GM18861 (cell line): ENCODE results near the gene PPP1R12C.
"Not testable (repeated sequence)": the region's sequence is repeated elsewhere in the genome, so short reads cannot be mapped to it uniquely, and the experiment has no call there.

Experiments used
- ATAC-seq: cut with Tn5 transposase; IDR thresholded peaks from one replicate; pipeline ENCODE4 v1.9.1; 2021; ENCODE audit not compliant: unreplicated experiment

Gene PPP1R12C

GRCh38 chr19:55116859-55117662, at the start of gene PPP1R12C:
TSS of gene PPP1R12C (minus strand) at chr19:55117637. CDS start at chr19:55117543, 94 bp downstream.
- no peak for ATAC-seq

- ATAC-seq, result no peak
Measured at GRCh38 chr19:55166530-55167268, 49.3 kb upstream of the PPP1R12C start, which contains the start of gene DNAAF3. TSS of gene DNAAF3 (minus strand) at chr19:55166613. CDS start at chr19:55166413, 200 bp downstream.

GRCh38 chr19:55165952-55166529, 48.6 kb upstream of the PPP1R12C start:
- ATAC-seq, result no peak

GRCh38 chr19:55161571-55162322, 44.3 kb upstream of the PPP1R12C start:
- no peak for ATAC-seq

DNA sequence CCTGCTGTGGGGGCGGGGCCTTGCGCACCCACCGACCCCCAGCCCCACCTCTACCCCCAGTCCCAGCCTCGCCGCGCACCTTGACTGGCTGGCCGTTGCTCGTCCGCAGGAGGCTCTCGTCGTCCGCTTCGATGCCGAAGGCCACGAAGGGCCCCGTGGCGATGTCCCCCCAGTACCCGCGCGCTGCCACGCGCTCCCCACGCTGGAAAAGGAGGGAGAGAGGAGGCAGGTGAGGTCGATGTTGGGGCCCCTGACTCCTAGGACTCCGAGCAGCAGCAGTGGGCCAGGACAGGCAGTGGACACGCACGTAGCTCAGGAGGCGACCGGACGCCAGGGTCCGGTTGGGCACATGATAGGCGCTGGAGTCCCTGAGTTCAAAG, 43.5 kb upstream of the PPP1R12C start:
- no peak for ATAC-seq

- ATAC-seq, result no peak
Measured at GRCh38 chr19:55160128-55160985, 42.9 kb upstream of the PPP1R12C start.

DNA sequence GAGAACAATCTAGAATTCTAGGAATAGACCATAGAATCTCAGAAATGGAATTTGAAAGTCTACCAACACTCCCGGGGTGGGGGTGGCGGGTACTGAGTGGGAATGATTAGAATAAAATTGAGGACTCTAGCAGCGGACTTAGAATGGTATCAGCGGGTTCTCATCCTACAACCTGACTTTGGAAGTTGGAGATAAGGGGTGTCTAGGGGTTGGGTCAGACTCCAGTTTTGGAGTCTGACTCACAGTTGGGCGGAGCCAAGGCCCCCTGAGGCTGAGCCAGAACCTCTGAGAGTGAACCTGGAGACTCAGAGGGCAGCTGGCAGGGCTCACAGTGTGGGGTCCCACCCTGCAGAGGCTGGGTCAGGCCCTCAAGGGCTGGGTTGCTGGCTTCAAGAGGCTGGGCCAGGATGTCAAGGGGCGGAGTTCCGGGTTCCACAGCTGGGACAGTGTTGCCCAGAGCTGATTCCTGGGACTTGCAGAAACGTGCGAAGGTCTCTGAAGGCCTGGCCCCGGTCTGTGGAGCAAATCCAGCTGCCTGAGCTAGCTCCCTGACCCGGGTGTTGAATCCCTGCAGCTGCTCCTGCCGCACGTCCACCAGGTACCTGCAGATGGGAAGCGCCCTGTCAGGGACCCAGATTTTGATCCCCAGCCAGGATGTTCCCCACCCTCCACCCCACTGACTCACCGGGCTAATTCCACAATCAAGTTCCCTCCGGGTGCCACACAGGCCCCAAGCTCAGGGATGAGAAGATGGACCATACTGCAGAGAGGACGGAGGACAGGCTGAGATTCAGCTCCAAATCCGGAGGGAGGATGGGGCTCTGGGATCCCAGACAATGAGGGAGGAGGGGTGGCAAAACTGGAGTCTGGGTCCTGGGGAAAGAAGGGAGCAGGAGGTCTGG, 41.7 kb upstream of the PPP1R12C start:
- no peak for ATAC-seq

GRCh38 chr19:55158423-55158822, 41.0 kb upstream of the PPP1R12C start:
- ATAC-seq, result no peak

DNA sequence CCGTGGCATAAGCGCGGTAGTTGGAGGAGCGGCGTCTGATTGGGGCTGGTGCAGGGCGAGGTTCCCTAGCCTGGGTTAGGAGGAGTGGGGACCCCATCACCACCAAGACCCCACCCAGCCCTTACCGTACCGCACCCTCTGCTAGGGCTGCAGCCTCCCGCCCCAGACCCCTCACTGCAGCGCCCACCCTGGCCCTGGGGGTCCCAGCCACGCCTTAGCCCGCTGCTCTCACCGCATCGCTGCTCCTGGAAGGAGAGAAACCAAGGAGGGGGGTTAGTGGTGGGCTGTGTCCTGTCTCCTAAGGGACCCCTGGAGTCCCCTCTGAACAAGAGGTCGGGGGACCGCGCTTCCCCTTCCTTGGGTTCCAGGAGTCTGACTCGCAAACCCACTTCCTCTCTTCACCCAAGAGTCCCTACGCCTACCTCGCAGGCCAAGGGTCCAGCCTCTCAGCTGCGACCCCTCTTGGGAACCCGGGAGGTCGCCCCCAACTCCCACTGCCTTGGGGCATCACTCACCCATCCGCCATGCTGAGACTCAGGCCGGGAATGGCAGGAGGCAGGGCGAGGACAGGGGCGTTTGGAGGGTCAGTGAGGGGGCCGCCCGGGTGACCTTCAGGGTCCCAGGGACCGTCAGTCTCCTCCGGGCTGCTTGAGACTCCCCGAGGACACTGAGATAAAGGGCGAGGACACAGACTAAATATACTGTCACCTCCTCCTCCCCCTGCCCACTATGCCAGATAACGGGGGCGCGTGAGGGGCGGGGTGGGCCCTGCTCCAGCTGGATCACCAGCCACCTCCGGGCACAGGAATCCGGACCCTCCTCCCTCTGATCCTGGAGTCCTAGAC, 39.8 kb upstream of the PPP1R12C start, which contains the start of gene TNNI3:
TNNI3 (minus strand) TSS at position 669 of the 845 bp plus-strand sequence; CDS start at position 526, 143 bp downstream.
- no peak for ATAC-seq

- no peak for ATAC-seq
Measured at GRCh38 chr19:55156202-55157063, 39.0 kb upstream of the PPP1R12C start.

- ATAC-seq, result not testable (repeated sequence)
Measured at GRCh38 chr19:55155784-55156183, 38.3 kb upstream of the PPP1R12C start.

- no peak for ATAC-seq
Measured at GRCh38 chr19:55153652-55154264, 36.3 kb upstream of the PPP1R12C start.

- no peak for ATAC-seq
Measured at GRCh38 chr19:55152017-55152416, 34.6 kb upstream of the PPP1R12C start.

- no peak for ATAC-seq
Measured at GRCh38 chr19:55149078-55150003, 31.9 kb upstream of the PPP1R12C start, which contains the start of gene TNNT1. TSS of gene TNNT1 (minus strand) at chr19:55149206. CDS start at chr19:55147157, 2,049 bp downstream.

GRCh38 chr19:55147545-55148251, 30.3 kb upstream of the PPP1R12C start:
- ATAC-seq, result no peak
